ENCODE results near the gene ABCC10.

Gene ABCC10

DNA sequence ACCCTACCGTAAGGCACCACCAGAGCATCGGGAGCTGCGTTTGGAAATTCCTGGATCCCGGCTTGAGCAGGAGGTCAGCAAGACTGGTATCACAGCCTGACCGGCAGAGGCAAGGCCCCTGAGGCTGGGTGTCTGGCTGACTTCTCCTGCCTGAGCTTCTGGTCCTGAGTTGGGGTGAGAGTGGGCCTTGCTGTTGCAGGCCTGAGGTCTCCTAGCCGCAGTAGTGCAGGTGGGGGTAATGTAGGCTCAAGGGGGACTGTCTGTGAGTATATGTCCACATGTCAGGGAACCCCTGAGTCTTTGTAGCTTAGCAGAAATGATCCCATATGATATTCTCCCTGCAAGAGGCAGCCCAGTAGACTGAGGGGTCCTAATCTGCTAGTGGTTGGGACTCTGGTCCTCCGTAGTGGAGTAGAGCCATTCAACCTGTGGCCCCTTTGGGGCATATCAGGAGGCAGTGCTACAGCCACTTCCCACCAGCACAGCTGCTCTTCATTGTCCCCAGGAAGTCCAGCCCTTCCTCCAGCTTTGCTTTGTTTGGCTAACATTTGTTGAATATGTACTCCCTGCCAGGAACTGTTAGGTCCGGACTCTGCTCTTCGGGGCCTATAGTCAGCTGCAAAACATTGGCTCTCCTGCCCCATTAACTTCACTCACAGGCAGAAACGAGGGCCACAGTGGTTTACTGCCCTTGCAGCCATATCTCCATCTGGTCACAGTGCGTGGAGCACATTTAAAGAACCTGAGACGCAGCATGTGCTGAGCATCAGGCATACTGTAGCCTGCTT lies 71.9 kb downstream of the ABCC10 start:
- H3K9me3 ChIP-seq (replicated peaks; ENCODE audit: insufficient read depth, low read length), result no peaks in the 10 kb centered on the region
- no peaks in the 10 kb centered on the region for H3K9me2 ChIP-seq (replicated peaks; ENCODE audit: insufficient read depth, low read length)
- no peak overlapping the region for H3K9ac ChIP-seq (ENCODE audit: low read length)
- TF ChIP-seq EZH2 (optimal IDR thresholded peaks at IDR 0.05; ENCODE audit: low read depth, low read length) (no peak), EZH2phosphoT487 (IDR thresholded peaks at IDR 0.05; ENCODE audit: low read length) (no peak)
- TF ChIP-seq, protein P1, sequence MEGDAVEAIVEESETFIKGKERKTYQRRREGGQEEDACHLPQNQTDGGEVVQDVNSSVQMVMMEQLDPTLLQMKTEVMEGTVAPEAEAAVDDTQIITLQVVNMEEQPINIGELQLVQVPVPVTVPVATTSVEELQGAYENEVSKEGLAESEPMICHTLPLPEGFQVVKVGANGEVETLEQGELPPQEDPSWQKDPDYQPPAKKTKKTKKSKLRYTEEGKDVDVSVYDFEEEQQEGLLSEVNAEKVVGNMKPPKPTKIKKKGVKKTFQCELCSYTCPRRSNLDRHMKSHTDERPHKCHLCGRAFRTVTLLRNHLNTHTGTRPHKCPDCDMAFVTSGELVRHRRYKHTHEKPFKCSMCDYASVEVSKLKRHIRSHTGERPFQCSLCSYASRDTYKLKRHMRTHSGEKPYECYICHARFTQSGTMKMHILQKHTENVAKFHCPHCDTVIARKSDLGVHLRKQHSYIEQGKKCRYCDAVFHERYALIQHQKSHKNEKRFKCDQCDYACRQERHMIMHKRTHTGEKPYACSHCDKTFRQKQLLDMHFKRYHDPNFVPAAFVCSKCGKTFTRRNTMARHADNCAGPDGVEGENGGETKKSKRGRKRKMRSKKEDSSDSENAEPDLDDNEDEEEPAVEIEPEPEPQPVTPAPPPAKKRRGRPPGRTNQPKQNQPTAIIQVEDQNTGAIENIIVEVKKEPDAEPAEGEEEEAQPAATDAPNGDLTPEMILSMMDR (IDR thresholded peaks at IDR 0.05; ENCODE audit: low read length), result no peak
- H3K4me2 ChIP-seq (ENCODE audit: low read depth, low read length), result no peak overlapping the region
- no peak overlapping the region for H3K4me3 ChIP-seq (ENCODE audit: low read length)
- H3K4me1 ChIP-seq (ENCODE audit: low read length), result no peaks in the 10 kb centered on the region
- H3F3A ChIP-seq (ENCODE audit: insufficient read depth, low read length), result no peaks in the 10 kb centered on the region
- no peak overlapping the region for H3K27ac ChIP-seq (ENCODE audit: low read length)
- no peaks in the 10 kb centered on the region for H3K27me3 ChIP-seq (replicated peaks; ENCODE audit: insufficient read depth, low read length)
- no peak overlapping the region for H2AFZ ChIP-seq (ENCODE audit: low read length)
- H4K20me1 ChIP-seq (ENCODE audit: insufficient read depth, low read length), result no peaks in the 10 kb centered on the region
- no peak for DNase-seq
- no peaks in the 10 kb centered on the region for H3K79me2 ChIP-seq (ENCODE audit: low read length)
- H3K36me3 ChIP-seq (replicated peaks; ENCODE audit: insufficient read depth, low read length), result 0 out of 2 replicates have a peak, but pooled peaks cover 3% of the 10 kb centered on the region

Data from MM.1S (cell line).